Stimulated activated CD8-positive, alpha-beta memory T cell treated with anti-CD3 and anti-CD28 coated beads, Interleukin-15, amount 100 ng/mL, for 1 hour (primary cell): Measurements from ENCODE around the gene F8A1.
"Not testable (repeated sequence)": the region's sequence is repeated elsewhere in the genome, so short reads cannot be mapped to it uniquely, and the experiment has no call there.

Experiments used
- DNase-seq: peaks from one replicate; pipeline ENCODE4 v3.0.0-alpha.2; 2020; ENCODE audit warnings: low read depth

Gene F8A1

DNA sequence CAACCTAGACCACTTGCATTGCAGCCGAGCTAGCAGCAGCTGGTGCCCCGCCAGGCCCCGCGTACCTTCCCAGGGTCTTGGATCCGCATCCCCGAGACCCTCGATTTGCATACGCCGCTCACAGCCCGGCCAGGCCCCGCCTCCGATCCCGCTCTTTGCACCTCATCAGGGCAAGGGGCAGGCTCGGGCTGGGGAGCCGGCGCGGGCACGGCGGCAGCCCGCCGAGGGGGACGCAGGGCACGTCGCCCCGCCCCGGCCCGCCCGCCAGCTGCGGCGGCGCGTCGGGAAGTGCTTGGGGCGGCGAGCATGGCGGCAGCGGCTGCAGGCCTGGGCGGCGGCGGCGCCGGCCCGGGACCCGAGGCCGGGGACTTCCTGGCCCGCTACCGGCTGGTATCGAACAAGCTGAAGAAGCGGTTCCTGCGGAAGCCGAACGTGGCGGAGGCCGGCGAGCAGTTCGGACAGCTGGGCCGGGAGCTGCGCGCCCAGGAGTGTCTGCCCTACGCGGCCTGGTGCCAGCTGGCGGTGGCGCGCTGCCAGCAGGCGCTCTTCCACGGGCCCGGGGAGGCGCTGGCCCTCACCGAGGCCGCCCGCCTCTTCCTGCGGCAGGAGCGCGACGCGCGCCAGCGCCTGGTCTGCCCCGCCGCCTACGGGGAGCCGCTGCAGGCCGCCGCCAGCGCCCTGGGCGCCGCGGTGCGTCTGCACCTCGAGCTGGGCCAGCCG is at the start of gene F8A1:
Gene F8A1, plus strand, starts transcription at position 287 of the 720 bp plus-strand sequence. Its CDS starts 20 bp downstream, at position 307.
- DNase-seq = not testable (repeated sequence)

DNA sequence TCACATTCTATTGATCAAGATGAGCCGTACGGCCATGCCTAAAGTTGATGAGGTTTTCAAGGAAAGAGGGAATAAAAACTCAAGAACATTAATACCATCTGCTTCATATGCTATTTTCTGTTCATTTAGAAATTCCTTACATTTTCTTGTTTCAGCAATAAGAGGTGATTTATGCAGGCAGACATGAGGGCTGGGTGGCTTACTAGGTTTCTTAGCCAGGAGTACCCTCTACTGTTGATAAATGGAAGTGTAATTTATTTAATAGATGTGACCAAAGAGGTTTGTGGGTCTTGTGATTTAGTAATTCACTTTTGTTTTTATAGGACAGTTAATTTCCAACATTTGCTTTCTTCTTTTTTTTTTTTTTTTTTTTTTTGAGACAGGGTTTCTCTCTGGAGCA is 45.3 kb upstream of the F8A1 start:
- DNase-seq = no peak

GRCh38 chrX:154850957-154851611 is 35.1 kb upstream of the F8A1 start:
- no peak for DNase-seq

DNA sequence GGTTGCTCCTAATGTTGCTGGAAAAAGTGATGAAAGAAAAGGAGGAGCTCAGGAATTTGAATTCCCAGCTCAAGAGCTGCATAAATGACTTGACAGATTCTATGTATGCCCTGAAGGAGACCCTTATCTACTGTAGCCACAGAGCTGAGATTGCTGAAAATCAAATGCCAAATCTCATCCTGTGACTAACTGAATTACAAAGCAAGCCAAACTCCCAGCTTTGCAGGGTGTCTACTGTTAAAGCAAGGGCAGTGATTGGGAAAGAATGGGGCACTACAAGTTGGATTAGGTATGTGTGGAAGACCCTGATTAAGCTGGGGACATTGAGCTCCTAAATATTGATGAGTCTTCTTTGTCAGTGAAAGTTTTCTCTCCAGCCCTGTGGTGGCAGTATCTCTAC is 30.9 kb upstream of the F8A1 start:
- DNase-seq = no peak

GRCh38 chrX:154868522-154868921 is 17.6 kb upstream of the F8A1 start:
- DNase-seq = not testable (repeated sequence)

DNA sequence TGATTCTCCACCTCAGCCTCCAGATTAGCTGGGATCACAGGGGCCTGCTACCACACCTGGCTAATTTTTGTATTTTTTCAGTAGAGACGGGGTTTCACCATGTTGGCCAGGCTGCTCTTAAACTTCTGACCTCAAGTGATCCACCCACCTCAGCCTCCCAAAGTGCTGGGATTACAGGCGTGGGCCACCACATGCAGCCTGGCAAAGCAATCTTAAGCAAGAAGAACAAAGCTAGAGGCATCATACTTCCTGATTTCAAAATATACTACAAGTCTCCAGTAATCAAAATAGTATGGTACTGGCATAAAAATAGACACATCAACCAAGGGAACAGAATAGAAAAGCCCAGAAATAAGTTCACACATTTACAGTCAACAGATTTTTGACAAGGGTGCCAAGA is 12.8 kb upstream of the F8A1 start:
- DNase-seq = no peak

DNA sequence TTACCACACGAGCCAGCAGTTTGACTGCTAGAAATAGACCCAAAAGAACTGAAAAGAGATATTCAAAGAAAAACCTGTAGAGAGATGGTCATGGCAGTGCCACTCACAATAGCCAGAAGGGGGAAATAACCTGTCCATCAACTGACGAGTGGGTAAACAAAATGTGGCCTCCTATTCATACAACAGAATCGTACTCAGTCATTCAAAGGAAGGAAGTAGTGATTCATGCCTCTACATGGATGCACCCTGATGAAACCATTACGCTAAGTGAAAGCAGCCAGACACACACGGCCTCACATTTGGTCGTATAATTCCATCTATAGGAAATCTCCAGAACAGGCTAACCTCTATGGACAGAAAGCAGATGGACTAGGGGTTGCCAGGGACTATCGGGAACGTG is 2.1 kb upstream of the F8A1 start:
- DNase-seq = not testable (repeated sequence)

DNA sequence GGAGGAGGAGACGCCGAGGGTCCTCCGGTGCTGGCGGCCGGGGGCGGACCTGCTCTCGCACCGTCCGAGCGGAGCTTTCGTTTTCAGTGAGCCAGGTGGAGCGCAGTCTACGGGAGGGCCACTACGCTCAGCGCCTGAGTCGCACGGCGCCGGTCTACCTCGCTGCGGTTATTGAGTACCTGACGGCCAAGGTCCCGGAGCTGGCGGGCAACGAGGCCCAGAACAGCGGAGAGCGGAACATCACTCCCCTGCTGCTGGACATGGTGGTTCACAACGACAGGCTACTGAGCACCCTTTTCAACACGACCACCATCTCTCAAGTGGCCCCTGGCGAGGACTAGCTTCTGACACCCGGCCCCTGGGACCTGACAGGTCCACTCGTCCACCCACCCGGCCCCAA is 1.1 kb upstream of the F8A1 start:
- not testable (repeated sequence) for DNase-seq

DNA sequence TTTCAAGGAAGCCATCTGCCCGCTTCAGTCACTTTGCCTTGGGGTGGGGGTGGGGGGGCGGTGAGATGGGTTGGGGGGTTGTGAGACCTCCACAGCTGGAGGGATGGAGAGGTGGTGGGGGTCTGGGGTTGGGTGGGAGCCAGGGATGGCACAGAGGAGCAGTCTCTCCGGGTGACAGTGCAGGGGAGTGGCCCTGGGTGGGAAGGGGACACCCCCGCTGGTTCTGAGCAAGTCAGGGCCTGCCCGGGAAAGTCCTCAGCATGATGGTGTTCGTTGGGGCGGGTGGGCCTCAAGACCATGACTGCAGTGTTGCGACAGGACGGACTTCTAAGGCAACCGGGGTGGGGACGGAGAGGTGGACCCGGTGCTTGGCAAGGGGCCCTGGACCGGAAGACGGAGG is 606 bp upstream of the F8A1 start:
- not testable (repeated sequence) for DNase-seq

DNA sequence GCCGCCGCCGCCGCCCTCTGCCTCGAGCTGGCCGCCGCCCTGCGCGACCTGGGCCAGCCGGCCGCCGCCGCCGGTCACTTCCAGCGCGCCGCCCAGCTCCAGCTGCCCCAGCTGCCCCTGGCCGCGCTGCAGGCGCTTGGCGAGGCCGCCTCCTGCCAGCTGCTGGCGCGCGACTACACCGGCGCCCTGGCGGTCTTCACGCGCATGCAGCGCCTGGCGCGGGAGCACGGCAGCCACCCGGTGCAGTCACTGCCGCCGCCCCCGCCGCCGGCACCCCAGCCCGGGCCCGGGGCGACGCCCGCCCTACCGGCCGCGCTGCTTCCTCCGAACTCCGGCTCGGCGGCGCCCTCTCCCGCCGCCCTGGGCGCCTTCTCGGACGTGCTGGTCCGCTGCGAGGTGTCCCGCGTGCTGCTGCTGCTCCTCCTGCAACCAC is 650 bp downstream of the F8A1 start:
- not testable (repeated sequence) for DNase-seq

GRCh38 chrX:154890990-154891639 is 5.0 kb downstream of the F8A1 start:
- DNase-seq = no peak

DNA sequence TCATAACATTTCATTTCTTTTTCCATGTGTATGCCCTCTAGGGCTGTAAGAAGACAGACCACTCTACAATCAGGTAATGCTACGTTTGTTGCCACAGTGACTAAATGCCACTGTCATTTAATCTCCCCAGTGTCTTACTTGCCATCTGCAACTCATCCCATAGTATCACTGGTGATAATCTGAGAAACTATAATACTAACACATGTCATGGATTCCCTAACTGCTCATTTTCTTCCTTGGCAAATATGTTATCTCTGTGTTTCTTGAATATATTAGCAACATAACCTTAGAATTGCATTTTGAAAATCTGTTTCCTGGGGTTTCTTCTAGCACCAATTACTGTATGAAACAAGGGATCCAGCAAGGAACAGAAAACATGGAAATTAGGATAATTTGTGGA is 6.1 kb downstream of the F8A1 start:
- DNase-seq = no peak

DNA sequence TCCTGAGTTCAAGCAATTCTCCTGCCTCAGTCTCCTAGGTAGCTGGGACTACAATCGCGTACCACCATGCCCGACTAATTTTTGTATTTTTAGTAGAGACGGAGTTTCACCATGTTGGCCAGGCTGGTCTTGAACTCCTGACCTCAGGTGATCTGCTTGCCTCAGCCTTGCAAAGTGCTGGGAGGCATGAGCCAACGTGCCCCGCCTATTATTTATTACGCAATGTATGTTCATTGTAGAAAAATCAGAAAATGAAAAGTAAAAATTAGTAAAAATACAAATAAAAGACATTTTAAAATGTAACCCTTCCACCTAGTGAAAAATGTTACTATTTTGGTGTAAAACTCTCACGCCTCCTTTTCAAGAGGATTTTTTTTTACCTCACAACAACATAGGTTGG is 14.2 kb downstream of the F8A1 start:
- no peak for DNase-seq

DNA sequence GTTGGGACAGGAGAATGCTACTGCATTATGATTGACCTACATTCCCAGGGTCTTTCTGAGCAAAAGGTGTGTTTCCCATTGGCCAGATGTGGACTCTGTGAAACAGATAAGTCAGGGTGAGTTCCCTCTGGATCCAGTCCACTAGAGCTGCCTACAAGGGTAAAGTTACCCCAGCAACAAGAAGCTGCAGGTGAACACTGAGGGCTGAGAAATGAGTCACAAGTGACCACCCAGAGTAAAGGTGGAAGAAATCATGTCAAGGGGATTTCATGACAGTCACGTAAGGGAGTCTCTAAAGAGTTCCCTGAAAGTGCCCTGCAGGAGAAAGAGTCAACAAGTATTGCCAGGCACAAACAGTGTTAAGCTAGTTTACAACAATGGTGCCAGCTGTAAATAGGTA is 16.3 kb downstream of the F8A1 start:
- no peak for DNase-seq

GRCh38 chrX:154908821-154909220 is 22.7 kb downstream of the F8A1 start:
- DNase-seq = no peak

- DNase-seq = not testable (repeated sequence)
Observed at GRCh38 chrX:154910048-154910447, 23.9 kb downstream of the F8A1 start.

DNA sequence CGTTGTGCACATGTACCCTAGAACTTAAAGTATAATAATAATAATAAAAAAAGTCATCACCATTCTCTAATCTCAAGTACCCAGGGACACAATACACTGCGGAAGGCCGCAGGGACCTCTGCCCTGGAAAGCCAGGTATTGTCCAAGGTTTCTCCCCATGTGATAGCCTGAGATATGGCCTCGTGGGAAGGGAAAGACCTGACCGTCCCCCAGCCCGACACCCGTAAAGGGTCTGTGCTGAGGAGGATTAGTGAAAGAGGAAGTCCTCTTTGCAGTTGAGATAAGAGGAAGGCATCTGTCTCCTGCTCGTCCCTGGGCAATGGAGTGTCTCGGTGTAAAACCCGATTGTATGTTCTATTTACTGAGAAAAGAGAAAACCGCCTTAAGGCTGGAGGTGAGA is 24.4 kb downstream of the F8A1 start:
- DNase-seq = not testable (repeated sequence)

- no peak for DNase-seq
Observed at GRCh38 chrX:154914052-154914451, 27.9 kb downstream of the F8A1 start.

DNA sequence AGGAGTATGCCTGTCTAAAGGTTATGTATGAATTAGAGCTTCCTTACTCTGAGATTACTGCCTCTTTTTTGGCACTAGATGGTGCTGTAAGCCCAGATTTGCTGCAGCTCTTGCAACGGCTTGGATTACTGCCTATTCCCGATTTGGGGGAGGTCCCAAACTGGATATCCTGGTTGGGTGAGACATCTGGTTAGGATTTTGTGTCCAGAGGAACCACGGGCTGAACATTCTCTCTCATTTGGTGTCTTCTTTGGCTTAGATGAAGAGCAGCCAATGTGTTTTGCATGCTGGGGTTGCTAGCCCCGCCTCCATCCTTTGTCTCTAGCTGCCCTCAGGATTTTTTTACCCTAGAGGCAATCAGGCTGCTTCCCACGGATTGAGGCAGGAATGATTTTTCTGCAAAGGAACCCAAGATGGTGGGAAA is 31.9 kb downstream of the F8A1 start:
- DNase-seq = no peak

DNA sequence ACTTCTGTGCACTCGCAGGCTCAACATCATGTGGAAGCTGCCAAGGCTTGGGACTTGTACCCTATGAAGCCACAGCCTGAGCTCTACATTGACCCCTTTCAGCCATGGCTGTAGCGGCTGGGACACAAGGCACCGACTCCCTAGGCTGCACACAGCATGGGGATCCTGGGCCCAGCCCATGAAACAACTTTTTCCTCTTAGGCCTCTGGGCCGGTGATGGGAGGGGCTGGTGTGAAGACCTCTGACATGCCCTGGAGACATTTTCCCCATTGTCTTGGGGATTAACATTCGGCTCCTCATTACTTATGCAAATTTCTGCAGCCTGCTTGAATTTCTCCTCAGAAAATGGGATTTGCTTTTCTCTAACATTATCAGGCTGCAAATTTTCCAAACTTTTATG is 38.6 kb downstream of the F8A1 start:
- DNase-seq = not testable (repeated sequence)
